PC-3 (cell line): Measurements from ENCODE around the gene SMPX.

Experiments used
- CTCF ChIP-seq: fragments of 300-600 bp; sonication (generic); conservative IDR thresholded peaks from 2 replicates; pipeline ENCODE4 v1.5.1; 2017; ENCODE audit warnings: antibody characterized with exemption, low read depth, mild to moderate bottlenecking, low read length
- EZH2phosphoT487 ChIP-seq: fragments of 300-600 bp; sonication (generic); IDR thresholded peaks from 2 replicates; pipeline ENCODE4 v1.6.1; 2018; ENCODE audit warnings: mild to moderate bottlenecking, antibody characterized with exemption, low read length, borderline replicate concordance

GRCh38 chrX:21699136-21699535, 58.8 kb downstream of the SMPX start:
- TF ChIP-seq CTCF (no peak), EZH2phosphoT487 (no peak)
